Measurements from ENCODE around the gene BRCA1. TPM values are rescaled to one million over a fixed set of nuclear protein-coding genes. Genes with fewer than 3 reads are reported as not detected.
"Not testable (repeated sequence)": the region's sequence is repeated elsewhere in the genome, so short reads cannot be mapped to it uniquely, and the experiment has no call there.

The BRCA1 gene
- total RNA-seq, 1 donor from 2014 or later, result 6.0 TPM

DNA sequence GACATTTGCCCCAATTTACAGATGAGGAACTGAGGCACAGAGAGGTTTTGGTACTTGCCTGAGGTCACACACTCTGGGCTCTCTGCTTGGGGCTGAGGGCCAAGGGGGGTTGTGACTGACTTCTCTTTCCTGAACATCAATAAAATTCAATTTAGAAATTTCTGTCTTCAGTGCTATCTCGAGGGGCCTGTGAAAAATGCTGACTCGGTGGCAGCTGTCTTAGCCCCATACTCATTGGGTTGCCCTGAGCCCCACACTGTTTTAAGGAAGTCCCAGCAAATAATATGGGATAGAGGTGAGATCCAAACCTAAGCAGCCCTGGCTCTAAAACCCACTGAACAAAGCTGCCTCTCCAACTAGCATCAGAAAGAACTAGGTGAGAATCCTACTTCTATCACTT lies 7.0 kb upstream of the BRCA1 start:
- H3K27me3 Mint-ChIP-seq (ENCODE audit: low read depth, unreplicated experiment), result no peaks in the 10 kb centered on the region
- H3K4me2 ChIP-seq (ENCODE audit: low read length), result no peak overlapping the region
- H3K79me2 ChIP-seq (ENCODE audit: insufficient read depth, low read length), result no peaks in the 10 kb centered on the region
- no peaks in the 10 kb centered on the region for H4K20me1 ChIP-seq (ENCODE audit: insufficient read depth, low read length)
- H3K9me3 ChIP-seq (ENCODE audit: insufficient read depth, low read depth, low read length), result no peaks in the 10 kb centered on the region
- no peak for TF ChIP-seq EZH2 (IDR thresholded peaks at IDR 0.05; ENCODE audit: insufficient read depth, low read length)
- TF ChIP-seq, protein P1, sequence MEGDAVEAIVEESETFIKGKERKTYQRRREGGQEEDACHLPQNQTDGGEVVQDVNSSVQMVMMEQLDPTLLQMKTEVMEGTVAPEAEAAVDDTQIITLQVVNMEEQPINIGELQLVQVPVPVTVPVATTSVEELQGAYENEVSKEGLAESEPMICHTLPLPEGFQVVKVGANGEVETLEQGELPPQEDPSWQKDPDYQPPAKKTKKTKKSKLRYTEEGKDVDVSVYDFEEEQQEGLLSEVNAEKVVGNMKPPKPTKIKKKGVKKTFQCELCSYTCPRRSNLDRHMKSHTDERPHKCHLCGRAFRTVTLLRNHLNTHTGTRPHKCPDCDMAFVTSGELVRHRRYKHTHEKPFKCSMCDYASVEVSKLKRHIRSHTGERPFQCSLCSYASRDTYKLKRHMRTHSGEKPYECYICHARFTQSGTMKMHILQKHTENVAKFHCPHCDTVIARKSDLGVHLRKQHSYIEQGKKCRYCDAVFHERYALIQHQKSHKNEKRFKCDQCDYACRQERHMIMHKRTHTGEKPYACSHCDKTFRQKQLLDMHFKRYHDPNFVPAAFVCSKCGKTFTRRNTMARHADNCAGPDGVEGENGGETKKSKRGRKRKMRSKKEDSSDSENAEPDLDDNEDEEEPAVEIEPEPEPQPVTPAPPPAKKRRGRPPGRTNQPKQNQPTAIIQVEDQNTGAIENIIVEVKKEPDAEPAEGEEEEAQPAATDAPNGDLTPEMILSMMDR (IDR thresholded peaks at IDR 0.05; ENCODE audit: insufficient read depth, low read depth, low read length), result no peak
- peaks cover 15% of the 10 kb centered on the region for H3K36me3 Mint-ChIP-seq (ENCODE audit: low read depth, unreplicated experiment)
- no peak overlapping the region for H3K27ac Mint-ChIP-seq (ENCODE audit: unreplicated experiment)
- H3K9ac ChIP-seq (ENCODE audit: low read length), result no peak overlapping the region
- no peaks in the 10 kb centered on the region for H3K9me3 Mint-ChIP-seq (ENCODE audit: unreplicated experiment)
- H3K4me3 ChIP-seq (ENCODE audit: insufficient read depth, low read depth, low read length), result no peak overlapping the region
- H3K36me3 ChIP-seq (ENCODE audit: insufficient read depth, low read length), result peaks cover 4% of the 10 kb centered on the region
- no peaks in the 10 kb centered on the region for H3K27me3 ChIP-seq (ENCODE audit: insufficient read depth, low read length)
- DNase-seq (ENCODE audit: low read depth) (no peak), FAIRE-seq (no peak)
- H2AFZ ChIP-seq (ENCODE audit: low read depth, low read length), result no peak overlapping the region
- H3K27ac ChIP-seq (ENCODE audit: low read depth, low read length), result no peak overlapping the region
- H3K4me1 Mint-ChIP-seq (ENCODE audit: low read depth, unreplicated experiment), result peaks cover 3% of the 10 kb centered on the region
- no peaks in the 10 kb centered on the region for H3K4me1 ChIP-seq (ENCODE audit: insufficient read depth, low read length)
- no peak overlapping the region for H3K4me3 Mint-ChIP-seq (ENCODE audit: unreplicated experiment)

DNA sequence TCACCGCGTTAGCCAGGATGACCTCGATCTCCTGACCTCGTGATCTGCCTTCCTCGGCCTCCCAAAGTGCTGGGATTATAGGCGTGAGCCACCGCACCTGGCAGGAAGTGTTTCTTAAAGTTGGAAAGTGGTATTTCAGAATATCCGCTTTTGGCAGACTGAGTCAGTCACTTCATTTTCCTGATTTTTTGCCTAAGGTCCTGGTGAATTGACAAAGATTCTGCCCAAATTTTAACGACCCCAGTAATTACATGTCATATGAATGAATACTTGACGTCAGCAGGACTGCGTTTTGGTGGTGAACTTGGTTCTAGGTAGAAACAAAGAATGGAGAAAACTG lies 4.5 kb upstream of the BRCA1 start:
- Histone ChIP-seq H3K4me1 (ENCODE audit: insufficient read depth, low read length) (peaks cover 7% of the 10 kb centered on the region), H3K9me3 (ENCODE audit: insufficient read depth, low read depth, low read length) (no peaks in the 10 kb centered on the region), H3K36me3 (ENCODE audit: insufficient read depth, low read length) (peaks cover 4% of the 10 kb centered on the region), H3K27ac (ENCODE audit: low read depth, low read length) (no peak overlapping the region), H3K4me3 (ENCODE audit: insufficient read depth, low read depth, low read length) (no peak overlapping the region), H3K4me2 (ENCODE audit: low read length) (no peak overlapping the region), H3K9ac (ENCODE audit: low read length) (no peak overlapping the region), H3K79me2 (ENCODE audit: insufficient read depth, low read length) (peaks cover 13% of the 10 kb centered on the region), H4K20me1 (ENCODE audit: insufficient read depth, low read length) (no peaks in the 10 kb centered on the region), H2AFZ (ENCODE audit: low read depth, low read length) (no peak overlapping the region), H3K27me3 (ENCODE audit: insufficient read depth, low read length) (no peaks in the 10 kb centered on the region)
- no peak for FAIRE-seq
- no peaks in the 10 kb centered on the region for H3K27me3 Mint-ChIP-seq (ENCODE audit: low read depth, unreplicated experiment)
- no peak overlapping the region for H3K4me3 Mint-ChIP-seq (ENCODE audit: unreplicated experiment)
- DNase-seq (ENCODE audit: low read depth), result no peak
- TF ChIP-seq, protein P1 (IDR thresholded peaks at IDR 0.05; ENCODE audit: insufficient read depth, low read depth, low read length), result no peak
- TF ChIP-seq EZH2 (IDR thresholded peaks at IDR 0.05; ENCODE audit: insufficient read depth, low read length), result no peak
- H3K4me1 Mint-ChIP-seq (ENCODE audit: low read depth, unreplicated experiment), result peaks cover 8% of the 10 kb centered on the region
- peaks cover 3% of the 10 kb centered on the region for H3K9me3 Mint-ChIP-seq (ENCODE audit: unreplicated experiment)
- peak overlapping the region; percentile 62 for H3K27ac Mint-ChIP-seq (ENCODE audit: unreplicated experiment)
- peaks cover 13% of the 10 kb centered on the region for H3K36me3 Mint-ChIP-seq (ENCODE audit: low read depth, unreplicated experiment)

GRCh38 chr17:43127333-43127876 lies 2.2 kb upstream of the BRCA1 start:
- H3K4me2 ChIP-seq (ENCODE audit: low read length); H3K4me3 ChIP-seq (ENCODE audit: insufficient read depth, low read depth, low read length); FAIRE-seq; H3K27me3 Mint-ChIP-seq (ENCODE audit: low read depth, unreplicated experiment); H3K4me1 ChIP-seq (ENCODE audit: insufficient read depth, low read length); H3K27ac ChIP-seq (ENCODE audit: low read depth, low read length); H2AFZ ChIP-seq (ENCODE audit: low read depth, low read length); H3K36me3 ChIP-seq (ENCODE audit: insufficient read depth, low read length); H3K27me3 ChIP-seq (ENCODE audit: insufficient read depth, low read length); H3K9ac ChIP-seq (ENCODE audit: low read length); H4K20me1 ChIP-seq (ENCODE audit: insufficient read depth, low read length); H3K27ac Mint-ChIP-seq (ENCODE audit: unreplicated experiment); H3K36me3 Mint-ChIP-seq (ENCODE audit: low read depth, unreplicated experiment); H3K9me3 Mint-ChIP-seq (ENCODE audit: unreplicated experiment); DNase-seq (ENCODE audit: low read depth); H3K9me3 ChIP-seq (ENCODE audit: insufficient read depth, low read depth, low read length): not testable (repeated sequence)
- H3K79me2 ChIP-seq (ENCODE audit: insufficient read depth, low read length), result peaks cover 20% of the 10 kb centered on the region
- peaks cover 10% of the 10 kb centered on the region for H3K4me1 Mint-ChIP-seq (ENCODE audit: low read depth, unreplicated experiment)
- peak overlapping the region; percentile 76 for H3K4me3 Mint-ChIP-seq (ENCODE audit: unreplicated experiment)

Data from astrocyte (in vitro differentiated cells and primary cell).